Measurements from ENCODE around the gene ADCYAP1R1.

ADCYAP1R1 gene

DNA sequence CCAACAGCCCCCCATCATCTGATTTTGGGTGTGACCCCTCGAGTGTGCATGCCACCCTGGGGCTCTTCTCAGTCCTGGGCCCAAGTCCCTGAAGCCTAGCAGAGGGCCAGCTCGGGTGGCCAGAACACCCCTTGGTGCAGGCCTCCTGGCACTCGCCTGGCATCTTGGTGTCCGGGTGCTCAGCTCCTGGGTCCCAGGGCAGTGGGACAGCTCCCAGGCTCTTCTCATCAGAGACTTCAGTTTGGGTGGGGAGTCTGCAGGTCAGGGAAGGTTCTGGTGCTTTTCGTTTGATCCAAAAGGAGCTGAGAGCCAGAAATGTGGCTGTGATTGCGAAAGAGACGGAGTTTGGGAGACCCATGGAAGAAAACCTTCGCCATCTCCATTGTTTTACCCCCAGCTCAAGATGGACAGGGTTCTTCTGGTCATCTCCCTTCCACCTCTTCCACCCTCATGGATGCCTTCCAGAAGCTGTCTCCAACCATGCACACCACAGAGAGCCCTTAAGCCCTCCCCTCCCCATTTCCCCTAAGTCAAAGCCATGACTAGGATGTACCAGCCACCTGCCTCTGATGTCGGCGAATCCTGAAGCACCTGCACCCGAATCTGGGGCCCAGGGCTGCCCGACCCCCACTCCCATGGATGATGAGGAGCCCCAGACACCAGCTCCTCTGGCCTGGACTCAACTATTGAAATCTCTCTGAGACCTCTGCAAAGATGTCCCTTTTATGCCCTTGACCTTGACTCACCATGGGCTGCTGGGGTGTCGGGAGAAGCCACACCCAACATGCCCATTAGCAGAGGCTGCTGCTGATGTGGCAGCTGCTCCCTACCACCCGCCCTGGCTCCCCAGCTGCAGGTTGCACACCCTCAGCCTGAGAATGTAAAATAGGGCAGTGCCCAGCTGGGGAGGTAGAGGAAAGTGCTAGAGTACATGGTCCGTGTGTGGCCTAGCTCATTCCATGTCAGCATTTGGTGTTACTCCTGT is 55.3 kb downstream of the ADCYAP1R1 start:
- DNase-seq: no peak

DNA sequence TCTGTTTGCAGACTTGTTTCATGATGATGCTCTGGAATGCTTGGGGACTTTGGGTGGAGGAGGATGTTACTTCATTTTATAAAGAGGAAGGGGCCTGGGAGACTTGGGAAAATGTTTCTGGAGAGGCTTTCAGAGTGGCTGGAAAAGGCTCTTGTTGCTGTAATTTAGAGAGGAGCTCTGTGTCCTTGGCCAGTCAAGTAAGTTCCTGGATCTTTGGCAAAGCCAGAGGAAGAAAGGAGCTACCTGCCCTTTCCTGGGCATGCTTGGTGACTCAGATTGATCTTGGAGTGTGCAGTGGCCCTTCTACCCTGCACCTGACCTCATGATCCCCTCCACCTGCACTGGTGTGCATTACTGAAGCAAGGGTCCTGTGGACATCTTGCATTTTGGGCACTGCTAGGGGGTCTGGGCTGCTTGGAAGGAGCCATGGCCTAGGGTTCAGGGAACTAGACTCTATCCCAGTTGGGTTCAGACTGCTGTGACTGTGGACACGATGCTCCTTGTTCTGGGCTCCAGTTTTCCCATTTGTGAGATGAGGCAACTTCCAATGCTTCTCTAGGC is 56.1 kb downstream of the ADCYAP1R1 start:
- DNase-seq: no peak

DNA sequence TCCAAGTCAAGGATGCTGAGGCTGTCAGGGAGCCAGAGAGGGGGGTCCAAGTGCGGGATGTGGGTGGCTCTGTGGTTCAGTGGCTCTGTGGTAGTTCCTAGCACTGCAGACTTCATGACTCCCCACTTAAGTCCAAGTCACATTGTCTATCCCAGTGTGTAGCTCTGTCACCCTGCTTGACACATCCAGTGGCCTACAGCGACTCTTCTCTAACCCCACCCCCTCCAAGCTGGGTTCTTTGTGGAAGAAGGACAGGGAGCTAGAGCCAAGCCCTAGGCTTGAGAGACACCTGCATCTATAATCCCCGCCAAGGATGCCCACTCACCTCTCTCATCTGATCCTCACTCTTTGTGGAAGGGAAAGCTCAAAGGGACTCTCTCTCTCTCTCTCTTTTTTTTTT is 57.6 kb downstream of the ADCYAP1R1 start:
- no peak for DNase-seq

DNA sequence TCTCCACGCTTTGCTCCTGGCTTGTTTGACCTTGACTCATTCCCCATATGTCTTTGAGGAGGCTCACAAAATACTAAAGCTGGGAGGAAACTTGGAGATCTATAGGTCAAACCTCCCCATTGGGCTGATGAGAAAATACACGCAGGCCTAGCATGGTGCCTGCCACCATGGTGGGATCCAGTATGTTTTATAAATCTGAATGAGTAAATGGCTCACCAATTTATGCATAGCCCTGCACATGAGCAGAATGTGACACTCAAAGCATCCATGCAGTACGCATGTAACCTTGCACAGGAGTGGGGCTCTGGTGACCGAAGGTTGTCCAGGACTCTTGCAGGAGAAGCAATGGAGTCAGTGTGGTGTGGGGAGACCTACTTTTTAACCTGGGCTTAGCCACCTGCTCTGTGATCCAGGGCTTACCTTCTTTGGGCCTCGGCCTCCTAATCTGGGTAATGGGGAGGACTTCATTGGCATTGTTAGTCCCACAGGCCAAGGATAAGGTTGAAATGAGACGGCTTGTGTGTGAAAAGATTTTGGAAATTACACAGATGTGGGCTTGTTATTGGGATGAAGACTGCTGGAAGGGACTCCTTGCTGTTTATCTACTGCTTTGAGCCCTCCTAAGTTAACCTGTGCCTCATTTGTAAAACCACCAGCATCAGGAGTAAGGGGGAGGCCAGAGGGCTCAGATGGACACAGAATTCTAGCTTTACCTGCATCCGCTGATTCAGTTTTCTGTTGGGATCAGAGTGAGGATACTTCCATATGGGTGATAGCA is 58.4 kb downstream of the ADCYAP1R1 start:
- no peak for DNase-seq

DNA sequence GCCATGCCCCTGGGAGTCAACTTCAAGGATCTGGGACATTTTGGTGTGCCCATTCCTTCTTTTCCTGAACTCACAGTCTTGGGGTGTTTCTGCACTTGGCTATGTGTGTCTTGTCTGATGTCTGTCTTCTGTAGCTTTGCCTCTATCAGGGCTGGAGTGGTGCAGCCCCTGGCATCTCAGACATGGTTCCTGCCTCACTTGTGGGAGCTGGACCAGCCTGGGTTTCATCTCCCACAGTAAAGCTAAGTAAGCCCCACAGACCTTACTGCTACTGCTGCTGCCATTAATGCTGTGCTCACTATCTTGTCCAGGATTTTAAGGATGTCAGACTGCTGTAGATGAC is 59.0 kb downstream of the ADCYAP1R1 start:
- DNase-seq: no peak

DNA sequence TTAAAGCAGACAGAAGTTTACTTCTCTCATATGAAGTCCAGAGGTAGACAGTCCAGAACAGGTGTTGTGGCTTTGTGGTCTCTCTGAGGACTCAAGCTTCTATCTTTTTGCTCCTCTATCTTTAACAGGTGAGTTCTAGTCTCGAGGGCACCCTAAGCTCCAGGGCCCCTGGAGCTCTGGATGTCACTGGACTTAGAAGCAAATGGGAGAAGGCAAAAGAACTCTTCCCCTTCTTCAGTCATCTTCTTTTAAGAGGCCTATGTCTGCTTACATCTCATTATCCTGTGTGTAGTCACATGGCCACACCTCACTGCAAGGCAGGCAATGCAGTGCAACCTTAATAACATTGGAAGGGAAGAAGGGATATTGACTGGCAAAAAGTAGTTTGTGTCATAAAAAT is 61.6 kb downstream of the ADCYAP1R1 start:
- DNase-seq: no peak

DNA sequence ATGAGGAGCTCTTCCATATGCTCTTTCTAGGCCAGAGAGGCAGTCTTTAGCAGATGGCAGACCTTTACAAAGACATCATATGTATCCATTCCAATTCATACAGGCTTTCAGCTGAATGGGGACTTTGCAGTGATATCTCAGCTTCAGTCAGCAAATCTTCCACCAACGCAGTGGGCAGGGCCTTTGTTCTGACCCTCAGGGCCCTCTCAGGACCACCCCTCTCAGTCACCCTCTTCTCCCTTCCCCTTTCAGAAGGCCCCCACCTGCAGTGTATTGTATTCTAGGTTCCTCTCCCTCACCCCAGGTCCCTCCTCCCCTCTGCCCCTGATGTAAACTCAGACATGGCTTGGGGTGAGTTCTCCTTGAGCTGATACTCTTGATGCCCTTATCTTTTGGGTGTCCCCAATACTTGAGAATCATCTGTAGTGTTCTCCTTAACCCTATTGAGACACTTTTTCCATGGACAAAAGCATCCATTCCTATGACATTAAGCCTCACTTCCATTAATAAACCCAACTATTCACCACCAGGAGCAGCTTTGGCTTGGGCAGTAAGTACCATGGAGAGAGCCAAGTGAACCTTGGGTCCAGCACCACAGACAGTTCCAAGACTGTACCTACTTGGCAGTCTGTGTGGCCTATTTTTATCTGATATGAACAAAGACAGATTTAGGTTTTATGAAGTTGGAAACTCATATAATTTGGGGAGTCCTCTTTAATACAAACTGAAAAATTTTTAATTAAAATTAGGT is 62.7 kb downstream of the ADCYAP1R1 start:
- DNase-seq: no peak

DNA sequence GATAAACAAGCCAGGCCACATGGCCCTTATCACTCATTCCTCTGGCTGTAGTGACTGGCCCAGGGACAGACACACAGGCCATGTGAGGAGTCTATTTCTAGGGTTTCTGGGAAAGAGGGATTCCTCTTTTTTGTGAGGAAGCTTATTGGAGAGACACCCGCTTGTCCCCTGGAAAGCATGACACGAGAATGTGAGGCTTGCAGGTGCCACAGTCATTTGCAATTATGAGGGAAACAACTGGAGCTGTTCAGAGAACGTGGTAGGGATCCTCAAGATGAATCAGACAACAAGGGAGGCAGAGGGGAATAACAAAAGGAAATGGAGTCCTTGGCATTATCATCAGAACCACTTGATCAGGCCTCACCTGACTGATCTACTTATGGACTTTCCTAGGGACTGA is 64.5 kb downstream of the ADCYAP1R1 start:
- DNase-seq: no peak

DNA sequence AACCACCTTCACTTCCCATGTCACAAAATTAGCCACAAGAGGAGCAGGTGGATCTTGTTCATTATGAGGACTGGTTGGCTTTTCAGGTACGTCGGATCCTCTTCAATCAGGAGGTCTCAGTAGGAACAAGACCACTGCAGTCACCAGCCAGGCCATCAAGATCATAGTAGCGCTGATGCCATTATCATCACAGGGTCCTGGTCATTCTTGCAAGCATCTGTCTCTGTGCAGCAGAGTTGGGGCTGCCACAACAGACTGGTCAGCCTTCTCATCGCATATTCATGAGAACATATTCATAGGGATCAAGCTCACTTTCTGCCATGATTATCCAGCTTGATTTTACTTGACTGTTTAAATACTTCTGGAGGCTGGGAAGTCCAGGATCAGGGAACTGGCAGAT is 67.1 kb downstream of the ADCYAP1R1 start:
- DNase-seq: no peak

DNA sequence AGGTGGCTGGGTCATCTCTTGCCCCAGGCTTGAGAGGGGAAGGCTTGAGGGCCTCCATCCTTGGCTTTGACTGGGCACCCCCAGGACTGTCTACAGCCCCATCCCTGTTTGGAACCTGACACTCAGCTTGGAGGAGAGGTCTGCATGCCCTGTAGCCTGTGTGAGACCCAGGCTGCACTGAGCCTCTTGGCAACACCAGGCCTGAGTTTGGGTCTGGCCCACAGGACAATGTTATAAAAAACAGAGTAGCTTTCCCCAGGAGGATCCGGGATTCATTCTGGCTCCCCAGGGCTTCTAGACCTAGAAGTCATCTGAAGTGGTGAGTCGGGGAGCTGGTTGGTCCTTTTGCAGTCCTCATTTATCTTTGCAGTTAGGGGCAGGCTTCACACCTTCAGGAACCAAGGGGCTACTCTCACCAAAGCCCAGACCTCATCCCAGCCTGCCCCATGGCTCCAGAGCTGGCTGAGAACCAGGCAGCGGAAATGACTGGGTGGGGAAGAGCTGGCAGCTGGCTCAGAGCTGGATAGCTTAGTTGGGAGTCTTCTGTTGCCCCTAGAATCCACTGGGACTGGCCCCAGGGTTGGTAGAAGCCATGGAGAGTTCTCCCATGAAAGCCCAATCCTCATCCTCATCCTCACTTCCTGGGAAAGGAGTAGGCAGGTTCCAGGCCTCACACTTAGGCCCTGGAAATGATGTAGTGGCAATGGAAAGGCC is 68.8 kb downstream of the ADCYAP1R1 start:
- no peak for DNase-seq

DNA sequence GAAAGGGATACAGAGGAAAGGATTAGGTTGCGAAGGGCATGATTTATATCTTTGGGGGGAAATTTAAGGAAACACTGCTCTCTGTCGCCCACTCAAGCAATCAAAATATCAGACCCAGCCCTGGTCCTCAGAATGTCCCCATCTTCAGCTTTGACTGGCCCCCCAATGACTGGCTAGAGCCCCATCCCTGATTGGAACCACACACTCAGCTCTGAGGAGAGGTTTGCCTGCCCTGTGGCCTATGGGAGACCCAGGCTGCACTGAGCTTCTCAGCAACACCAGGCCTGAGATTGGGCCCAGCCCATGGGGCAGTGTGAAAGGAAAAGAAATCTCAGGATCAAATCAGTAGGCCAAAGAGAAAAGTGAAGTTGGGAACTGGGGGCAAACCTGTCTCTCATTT is 69.5 kb downstream of the ADCYAP1R1 start:
- DNase-seq: no peak

DNA sequence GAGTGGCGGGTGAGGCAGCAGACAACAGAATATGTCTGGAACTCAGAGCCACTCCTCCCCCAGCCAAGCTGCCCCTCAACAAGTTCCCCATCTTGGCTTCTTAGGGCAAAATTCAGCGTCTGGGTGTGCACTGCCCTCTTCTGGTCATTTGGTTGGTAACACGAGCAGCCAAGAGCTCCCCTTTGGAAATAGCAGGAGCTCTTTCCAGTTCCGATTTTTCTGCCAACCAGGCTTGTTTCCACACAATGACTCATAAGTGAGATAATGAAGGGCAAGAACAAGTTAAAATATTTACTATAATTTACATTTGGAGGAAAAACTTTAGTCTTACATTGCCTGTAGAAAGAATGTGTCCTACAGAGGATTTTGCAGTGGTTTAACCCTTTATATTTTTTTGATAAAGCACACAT is 70.5 kb downstream of the ADCYAP1R1 start:
- no peak for DNase-seq

DNA sequence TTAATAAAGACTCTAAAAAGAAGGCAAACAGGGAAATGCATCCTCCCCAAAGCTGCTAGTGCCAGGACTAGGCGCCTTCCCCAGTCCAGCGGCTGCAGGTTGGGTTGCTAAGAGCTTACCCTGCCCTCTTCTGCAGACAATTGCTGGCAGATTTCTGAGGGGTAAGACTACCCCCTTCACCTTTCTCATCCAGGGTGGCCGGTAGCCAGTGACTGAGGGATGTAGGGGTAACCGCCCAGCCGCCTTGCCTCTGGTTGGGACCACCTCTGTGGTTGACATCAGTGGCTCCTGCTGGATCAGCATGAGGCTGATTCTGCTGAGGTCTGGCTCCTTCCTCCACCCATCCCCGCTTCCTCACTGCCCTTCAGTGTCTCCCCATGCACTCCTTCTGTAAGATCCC is 71.2 kb downstream of the ADCYAP1R1 start:
- no peak for DNase-seq

DNA sequence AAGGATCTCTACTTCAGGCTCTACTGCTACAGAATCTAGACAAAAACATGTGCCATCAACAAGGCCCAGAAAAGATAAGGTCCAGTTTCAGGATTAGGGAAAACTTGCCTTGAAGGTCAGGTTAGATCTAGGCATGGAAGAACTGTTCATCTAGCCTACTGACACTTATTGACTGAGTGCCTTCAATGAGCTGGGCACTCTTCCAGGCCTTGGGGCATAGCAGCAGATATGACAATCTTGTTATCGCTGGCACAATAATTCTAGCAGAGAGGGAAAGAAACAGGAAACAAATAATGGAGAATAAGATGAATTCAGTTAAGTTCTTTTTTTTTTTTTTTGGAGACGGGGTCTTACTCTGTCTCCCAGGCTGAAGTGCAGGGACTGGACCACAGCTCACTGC is 71.6 kb downstream of the ADCYAP1R1 start:
- DNase-seq: no peak

DNA sequence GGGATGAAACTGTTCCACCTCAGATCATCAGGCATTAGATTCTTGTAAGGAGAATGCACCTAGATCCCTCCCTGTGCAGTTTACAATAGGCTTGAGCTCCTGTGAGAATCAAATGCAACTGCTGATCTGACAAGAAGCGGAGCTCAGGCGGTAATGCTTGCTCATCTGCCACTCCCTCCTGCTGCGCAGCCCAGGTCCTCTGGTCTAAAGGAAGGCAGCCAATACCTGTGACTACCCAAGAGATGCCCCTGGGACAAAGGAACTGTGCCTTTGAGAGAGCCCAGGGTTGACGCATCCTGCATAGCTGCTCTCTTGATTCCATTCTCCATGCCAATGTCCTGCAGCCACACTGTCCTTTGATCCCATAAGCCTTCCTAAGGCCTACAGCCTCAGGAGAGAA is 73.1 kb downstream of the ADCYAP1R1 start:
- DNase-seq: no peak

DNA sequence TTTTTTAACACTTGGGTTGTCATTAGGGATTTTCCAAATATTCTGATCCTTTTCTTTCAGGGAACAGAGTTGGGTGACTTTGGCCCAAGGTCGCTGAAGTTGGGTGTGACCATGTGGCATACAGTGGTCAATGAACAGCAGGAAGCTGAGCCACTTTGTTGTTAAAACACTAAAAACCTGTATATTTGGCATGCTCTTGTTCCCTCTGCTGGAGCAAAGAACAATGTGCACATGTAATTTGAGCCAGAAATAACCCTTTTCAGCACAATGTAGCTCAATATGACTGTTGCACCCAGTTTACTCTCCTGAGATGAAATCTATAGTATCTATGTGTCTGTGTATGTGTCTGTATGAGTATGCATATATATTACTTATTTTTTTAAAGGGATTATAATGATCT is 74.9 kb downstream of the ADCYAP1R1 start:
- no peak for DNase-seq

DNA sequence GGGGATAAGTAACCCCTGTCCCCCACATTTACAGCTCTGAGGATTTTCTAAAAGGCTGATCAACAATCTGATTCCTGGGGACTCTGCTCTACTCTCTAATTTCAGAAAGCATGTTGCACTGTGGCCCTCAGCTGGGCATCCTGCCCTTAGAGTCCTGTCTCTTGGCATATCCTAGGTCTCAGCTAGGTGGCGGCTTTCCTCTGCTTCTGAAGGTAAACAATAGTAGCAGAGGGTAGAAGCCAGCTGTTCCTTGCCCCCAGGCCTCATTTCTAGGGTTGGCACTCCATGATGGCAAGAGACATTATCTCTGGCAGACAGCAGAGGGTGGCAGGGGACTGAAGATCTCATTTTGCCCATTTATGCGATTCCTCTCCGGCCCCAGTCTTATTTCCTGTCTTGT is 77.0 kb downstream of the ADCYAP1R1 start:
- DNase-seq: no peak

DNA sequence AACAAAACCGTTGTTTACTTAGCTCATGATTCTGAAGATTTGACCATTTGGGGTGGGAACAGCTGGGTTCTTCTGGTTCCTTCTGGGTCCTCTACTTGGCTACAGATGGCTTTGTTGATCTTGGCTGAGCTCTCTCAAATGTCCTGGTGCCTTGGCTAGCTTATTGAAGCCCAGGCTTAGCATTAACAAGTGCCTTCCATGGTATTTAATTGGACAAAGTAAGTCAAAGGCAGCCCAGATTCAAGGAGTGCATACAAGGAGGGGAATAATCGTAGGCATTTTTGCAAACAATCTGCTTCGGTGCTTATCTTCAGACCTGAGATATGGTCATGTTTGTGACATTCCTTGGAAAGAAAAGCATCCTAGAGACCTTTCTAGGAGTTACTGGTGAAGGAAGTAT is 81.4 kb downstream of the ADCYAP1R1 start:
- DNase-seq: no peak

DNA sequence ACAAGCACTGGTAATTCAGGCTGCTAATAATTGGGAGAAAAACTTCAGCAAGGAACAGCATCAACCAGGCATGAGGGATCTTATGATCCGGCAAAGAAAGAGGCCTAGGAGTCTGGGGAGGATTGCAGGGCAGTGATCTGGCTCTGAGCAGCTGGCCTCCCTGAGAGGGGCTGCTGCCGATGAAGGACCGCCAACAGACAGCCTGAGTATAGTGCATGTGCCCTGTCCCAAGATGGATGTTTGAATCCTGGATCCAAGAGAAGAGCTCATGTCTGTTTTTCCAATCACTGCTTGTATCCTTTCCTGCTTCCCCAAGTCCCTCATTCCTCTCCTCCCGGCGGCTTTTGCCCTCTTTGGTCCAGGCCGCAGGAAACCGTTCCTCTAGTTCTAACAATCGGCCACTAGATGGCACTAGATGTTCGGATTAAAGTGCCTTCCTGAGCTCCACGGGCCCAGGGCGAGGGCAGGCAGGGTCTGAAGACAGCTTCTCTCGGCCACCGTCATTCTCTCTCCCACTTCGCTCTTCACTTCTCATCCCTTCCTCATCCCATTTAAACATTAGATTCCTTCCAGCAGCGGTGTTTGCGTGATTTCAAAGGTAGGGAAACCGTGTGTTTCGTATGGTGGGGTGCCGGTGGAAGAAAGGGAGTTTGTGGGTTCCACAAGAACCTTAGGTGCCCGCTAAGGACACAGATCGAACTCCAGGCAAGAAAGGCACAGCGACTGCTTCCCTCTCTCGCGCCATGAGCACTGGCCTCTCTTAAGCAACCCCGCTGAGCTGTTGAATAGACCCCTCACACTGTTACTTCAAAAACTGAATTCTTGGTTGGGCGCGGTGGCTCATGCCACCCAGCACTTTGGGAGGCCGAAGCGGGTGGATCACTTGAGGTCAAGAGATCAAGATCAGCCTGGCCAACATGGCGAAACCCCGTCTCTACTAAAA is 82.4 kb downstream of the ADCYAP1R1 start:
- peak; percentile 20 to 24 for DNase-seq

DNA sequence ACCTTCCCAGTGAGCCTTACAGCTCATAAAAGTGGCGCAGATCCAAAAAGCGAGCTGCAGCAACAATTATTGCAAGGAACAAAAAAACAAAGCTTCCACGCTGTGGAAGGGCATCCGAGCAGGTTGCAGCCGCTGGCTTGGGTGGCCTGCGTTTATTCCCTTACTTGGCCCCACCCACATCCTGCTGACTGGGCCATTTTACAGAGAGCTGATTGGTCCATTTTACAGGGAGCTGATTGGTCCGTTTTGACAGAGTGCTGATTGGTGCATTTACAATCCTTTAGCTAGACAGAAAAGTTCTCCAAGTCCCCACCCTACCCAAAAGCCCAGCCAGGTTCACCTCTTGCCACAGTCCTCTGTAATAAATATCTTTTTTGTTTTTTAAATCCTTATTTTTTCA is 85.1 kb downstream of the ADCYAP1R1 start:
- no peak for DNase-seq

DNA sequence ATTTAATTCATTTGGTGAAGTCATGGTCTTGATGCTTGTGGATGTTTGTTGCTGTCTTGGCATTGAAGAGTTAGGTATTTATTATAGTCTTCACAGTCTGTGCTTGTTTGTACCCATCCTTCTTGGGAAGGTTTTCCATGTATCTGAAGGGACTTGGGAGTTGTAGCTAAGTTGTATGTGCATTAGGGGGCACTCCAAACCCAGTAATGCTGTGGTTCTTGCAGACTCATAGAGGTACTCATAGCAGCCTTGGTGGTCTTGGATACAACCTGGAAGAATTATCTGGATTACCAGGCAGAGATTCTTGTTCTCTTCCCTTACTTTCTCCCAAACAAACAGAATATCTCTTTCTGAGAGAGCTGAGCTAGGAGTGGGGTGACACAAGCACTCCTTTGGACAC is 93.2 kb downstream of the ADCYAP1R1 start:
- no peak for DNase-seq

Data from activated CD4-positive, alpha-beta T cell treated with anti-CD3 and anti-CD28 coated beads for 4 hours (primary cell).